Cerebellar nuclear complex (tissue), 1 donor: ENCODE data around the gene EAF1.
"Not testable (repeated sequence)": the region's sequence is repeated elsewhere in the genome, so short reads cannot be mapped to it uniquely, and the experiment has no call there.

Experiments
- DNase-seq, 2 experiments: peaks; one replicate each; lab custom pipeline; 2025; lab: John Stamatoyannopoulos, UW

Gene EAF1

GRCh38 chr3:15452156-15452555, 24.8 kb downstream of the EAF1 start:
- no peak for DNase-seq

GRCh38 chr3:15452961-15453360, 25.6 kb downstream of the EAF1 start:
- DNase-seq, result no peak

DNA sequence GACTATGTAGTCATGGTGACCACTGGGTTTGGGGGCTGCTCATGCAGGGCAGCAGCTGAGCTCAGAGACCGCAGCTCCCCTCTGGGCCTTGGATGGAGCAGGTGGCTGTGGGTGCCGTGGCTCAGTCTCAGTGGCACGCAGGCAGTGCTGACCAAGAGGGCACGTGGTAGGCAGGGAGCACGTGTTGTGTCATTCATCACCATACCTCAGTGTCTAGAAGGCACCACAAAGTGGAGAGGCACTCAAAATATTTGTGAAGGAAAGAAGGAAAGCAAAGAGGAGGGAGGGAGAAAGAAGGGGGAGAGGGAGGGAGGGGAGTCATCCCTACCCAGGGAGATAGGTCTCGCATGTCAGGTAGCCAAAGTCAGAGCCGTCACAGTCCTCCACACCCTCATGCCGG, 26.1 kb downstream of the EAF1 start:
- DNase-seq, result no peak

DNA sequence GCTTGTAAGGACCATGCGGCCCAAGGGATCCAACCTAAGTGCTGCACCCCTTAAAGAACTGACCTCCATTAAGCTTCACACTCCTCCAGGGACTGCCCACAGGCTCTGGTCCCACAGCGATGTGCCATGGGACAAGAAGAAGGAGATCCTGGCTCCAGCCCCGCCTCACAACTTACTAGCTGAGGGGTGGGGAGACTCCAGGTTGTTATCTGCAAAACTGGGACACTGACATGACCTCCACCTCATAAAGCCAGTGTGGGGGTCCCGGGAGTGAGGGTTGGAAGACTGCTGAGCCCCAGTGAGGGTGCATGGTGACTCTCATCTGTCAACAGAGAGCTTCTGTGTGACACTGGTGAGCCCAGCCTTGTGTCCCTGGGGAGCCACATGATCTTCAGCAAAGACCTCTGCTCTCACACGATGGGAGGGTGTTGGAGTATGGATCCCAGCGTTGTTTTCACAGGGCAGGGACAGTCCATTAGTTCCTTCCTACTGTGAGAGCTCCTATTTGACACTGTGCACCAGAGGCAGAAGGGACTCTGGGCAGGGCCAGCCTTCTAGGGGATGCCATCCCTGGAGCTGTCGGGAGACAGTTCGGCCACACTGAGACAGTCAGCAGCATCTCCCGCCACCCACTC, 26.7 kb downstream of the EAF1 start:
- no peak for DNase-seq

- no peak for DNase-seq
Measured at GRCh38 chr3:15454965-15455364, 27.6 kb downstream of the EAF1 start.

DNA sequence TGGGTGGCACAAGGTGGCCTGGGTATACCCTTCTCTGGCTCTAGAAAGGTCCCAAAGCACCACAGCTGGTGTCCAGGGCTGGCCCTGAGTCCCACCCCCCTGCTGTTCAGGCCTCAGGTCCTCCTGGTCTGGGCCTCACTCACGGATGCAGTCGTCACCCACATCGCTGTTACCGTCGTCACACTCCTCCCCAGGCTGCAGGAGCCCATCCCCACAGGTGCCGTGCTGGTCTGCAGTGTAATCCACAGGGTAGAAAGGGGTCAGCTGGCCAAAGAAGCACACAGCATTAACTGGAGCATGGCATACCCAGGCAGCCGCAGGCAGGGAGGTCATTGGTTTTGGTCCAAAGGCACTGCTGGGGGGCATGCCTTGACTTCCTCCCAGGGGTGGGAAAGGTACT, 28.4 kb downstream of the EAF1 start:
- DNase-seq, result no peak

GRCh38 chr3:15456321-15456720, 28.9 kb downstream of the EAF1 start:
- no peak for DNase-seq

DNA sequence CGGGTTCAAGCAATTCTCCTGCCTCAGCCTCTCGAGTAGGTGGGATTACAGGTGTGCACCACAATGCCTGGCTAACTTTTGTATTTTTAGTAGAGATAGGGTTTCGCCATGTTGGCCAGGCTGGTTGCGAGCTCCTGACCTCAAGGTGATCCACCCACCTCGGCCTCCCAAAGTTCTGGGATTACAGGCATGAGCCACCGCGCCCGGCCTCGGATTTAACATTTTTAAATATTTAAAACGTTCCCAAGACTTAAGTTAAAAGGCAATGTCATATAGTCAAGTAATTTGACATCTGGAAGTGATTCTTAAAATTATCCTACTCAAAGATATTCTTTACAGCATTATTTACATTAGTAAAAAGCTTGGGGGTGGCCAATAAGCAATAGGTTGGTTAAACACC, 29.5 kb downstream of the EAF1 start:
- not testable (repeated sequence) for DNase-seq

DNA sequence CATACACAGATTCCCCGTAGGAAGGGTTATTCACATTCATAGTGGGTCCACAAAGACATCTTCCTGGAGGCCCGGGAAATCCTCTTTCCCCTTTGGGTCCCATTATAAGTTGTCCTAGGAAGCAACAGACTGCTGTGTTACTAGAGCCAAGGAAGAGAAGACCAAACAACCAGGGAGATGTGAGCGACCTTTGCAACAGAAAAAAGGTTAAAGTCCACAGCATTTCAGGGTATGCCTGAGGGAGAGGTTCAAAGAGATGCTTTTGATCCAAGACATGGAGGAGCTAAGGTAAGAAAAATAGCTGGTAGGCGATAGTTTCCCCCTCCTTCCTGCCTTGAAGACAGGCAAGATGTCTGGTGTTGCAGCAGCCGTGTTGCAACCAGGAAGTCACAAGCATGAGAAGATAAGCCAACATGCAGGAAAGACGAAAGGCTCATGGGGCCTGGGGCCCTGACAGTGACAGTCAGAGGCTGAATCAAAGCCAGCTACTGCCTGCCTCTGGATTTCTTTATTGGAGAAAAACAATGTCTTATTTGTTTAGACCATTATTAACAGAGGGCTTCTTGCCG, 30.9 kb downstream of the EAF1 start:
- no peak for DNase-seq

DNA sequence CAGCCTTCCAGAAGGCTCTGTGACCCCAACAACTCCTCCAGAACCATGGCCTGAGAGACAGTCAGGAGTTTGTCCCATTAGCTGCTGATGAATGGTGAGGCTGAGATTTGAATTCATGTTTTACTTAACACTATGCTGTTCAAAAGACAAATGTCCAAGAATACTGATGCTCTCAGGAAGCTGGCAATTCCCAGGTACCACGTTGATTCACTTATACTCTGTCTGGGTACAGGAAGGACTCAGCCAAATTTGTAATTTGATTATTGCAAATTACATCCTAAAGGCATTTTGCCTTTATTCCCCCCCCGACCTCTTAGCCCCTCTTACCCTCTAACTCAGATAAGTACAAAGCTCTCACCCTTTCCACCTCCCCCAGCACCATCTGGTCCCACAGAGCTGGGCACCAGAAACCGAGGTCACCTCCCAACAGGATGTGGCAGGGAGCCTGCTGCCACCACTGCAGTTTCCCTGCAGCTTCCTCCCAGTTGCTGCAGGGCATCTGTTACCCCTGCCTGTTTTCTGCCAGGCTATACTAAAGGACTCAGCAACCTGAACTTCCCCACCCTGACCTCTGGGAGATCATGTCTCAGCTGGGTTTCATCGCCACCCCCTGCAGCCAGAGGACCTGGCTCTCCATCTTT, 33.6 kb downstream of the EAF1 start:
- DNase-seq, result no peak

GRCh38 chr3:15462451-15462850, 35.1 kb downstream of the EAF1 start:
- DNase-seq, result no peak

GRCh38 chr3:15465876-15466585, 38.6 kb downstream of the EAF1 start:
- DNase-seq, result no peak

GRCh38 chr3:15467227-15468181, 40.1 kb downstream of the EAF1 start:
- no peak for DNase-seq

DNA sequence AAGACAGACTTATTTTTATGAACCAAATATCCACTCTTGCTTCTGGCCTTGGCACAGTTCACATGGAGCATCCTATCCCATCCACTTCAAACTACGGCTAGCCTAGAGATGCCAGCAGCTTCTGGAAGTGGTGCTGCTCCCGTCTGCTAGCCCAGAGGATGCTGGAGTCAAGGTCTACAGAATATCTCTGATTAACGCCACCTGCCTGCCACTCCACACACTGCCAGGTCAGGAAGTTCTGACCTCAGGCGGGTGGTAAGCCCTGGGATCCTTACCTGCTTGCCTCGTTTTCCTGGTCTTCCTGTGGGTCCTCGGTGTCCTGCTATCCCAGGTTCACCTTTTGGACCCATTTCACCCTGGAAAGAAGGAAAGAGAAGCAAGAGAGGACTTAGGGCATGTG, 42.9 kb downstream of the EAF1 start:
- DNase-seq, result no peak

- no peak for DNase-seq
Measured at GRCh38 chr3:15470849-15471248, 43.5 kb downstream of the EAF1 start.

- no peak for DNase-seq
Measured at GRCh38 chr3:15471861-15472260, 44.5 kb downstream of the EAF1 start.

DNA sequence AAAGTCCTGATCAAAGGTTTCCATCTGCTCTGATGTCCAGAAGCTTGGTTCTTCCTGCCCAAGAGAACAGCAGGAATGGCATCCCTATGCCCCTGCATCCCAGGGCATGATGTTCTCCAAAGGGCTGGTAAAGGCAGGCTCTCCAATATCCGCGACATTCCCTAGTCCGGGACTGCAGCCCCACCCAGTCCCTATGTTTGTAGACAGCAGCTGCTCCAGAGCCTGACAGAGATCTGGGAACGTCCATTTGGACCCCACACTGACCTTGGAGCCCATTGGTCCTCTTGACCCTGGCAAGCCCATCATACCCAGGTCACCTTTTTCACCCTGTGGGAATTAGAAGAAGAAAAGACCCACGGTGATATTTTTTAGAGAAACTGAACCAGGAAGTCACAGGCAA, 47.8 kb downstream of the EAF1 start:
- DNase-seq, result no peak

- no peak for DNase-seq
Measured at GRCh38 chr3:15476378-15476777, 49.0 kb downstream of the EAF1 start.

GRCh38 chr3:15477951-15478639, 50.7 kb downstream of the EAF1 start:
- DNase-seq, result no peak

GRCh38 chr3:15478640-15478979, 51.2 kb downstream of the EAF1 start:
- no peak for DNase-seq
